IMR-90 (cell line): Measurements from ENCODE around the gene DGLUCY. TPM values are rescaled to one million over a fixed set of nuclear protein-coding genes. Genes with fewer than 3 reads are reported as not detected.

Source experiments
- ATAC-seq: fragments of 200-7000 bp; cut with Tn5 transposase; 2 replicates; pipeline ENCODE4 v1.9.1; 2020; ENCODE audit warnings: low read depth, mild to moderate bottlenecking, moderate library complexity
- BruUV-seq: library from RNA; stranded (reverse); fragments of 400-500 nt; replicated peaks from 2 replicates; lab custom pipeline; 2021; lab: Mats Ljungman, UMichigan
- CTCF ChIA-PET: fragments of 300-600 bp; formaldehyde crosslinking; extraction: SDS; loops from one replicate; lab custom pipeline; 2021; ENCODE audit warnings: antibody characterized with exemption; lab: Yijun Ruan, JAX
- POLR2A ChIA-PET: fragments of 300-600 bp; sonication (Branson Sonifier 250); formaldehyde crosslinking; loops from one replicate; lab custom pipeline; 2022; ENCODE audit warnings: antibody characterized with exemption; ENCODE audit not compliant: unreplicated experiment; lab: Charles Lee
- DNase-seq: peaks from one replicate; pipeline ENCODE4 v3.0.0; 2013
- H2AFZ ChIP-seq: replicated peaks from 2 replicates; pipeline ENCODE3; 2013; ENCODE audit warnings: low read length, mild to moderate bottlenecking; ENCODE audit not compliant: poor library complexity
- H2AK5ac ChIP-seq: 2 replicates; pipeline ENCODE4 v1.6.1; 2013; ENCODE audit warnings: low read depth, low read length, inconsistent platforms
- H2AK9ac ChIP-seq: replicated peaks from 2 replicates; pipeline ENCODE3; 2013; ENCODE audit warnings: mild to moderate bottlenecking, low read depth, low read length, moderate library complexity; ENCODE audit not compliant: poor library complexity
- H2BK120ac ChIP-seq: 2 replicates; pipeline ENCODE4 v1.6.1; 2013; ENCODE audit warnings: low read depth, low read length, inconsistent platforms
- H2BK15ac ChIP-seq: 3 replicates; pipeline ENCODE4 v1.6.1; 2013; ENCODE audit warnings: low read depth, low read length, inconsistent platforms
- H2BK20ac ChIP-seq: 2 replicates; pipeline ENCODE4 v1.6.1; 2013; ENCODE audit warnings: low read depth, mild to moderate bottlenecking, inconsistent platforms, low read length, moderate library complexity
- H2BK5ac ChIP-seq: 2 replicates; pipeline ENCODE4 v1.6.1; 2013; ENCODE audit warnings: mild to moderate bottlenecking, low read depth, low read length, inconsistent platforms; ENCODE audit not compliant: poor library complexity, severe bottlenecking
- H3K14ac ChIP-seq: replicated peaks from 2 replicates; pipeline ENCODE4 v1.6.1; 2013; ENCODE audit warnings: low read depth, low read length, inconsistent platforms
- H3K18ac ChIP-seq: 2 replicates; pipeline ENCODE4 v1.6.1; 2013; ENCODE audit warnings: low read depth, low read length, control low read depth
- H3K23ac ChIP-seq: 2 replicates; pipeline ENCODE4 v1.6.1; 2013; ENCODE audit warnings: low read depth, low read length, inconsistent platforms
- H3K27ac ChIP-seq: 2 replicates; pipeline ENCODE4 v1.5.1; 2013; ENCODE audit warnings: mild to moderate bottlenecking, control low read depth, low read length; ENCODE audit not compliant: insufficient read depth
- H3K27me3 ChIP-seq: 2 replicates; pipeline ENCODE4 v1.6.1; 2013; ENCODE audit warnings: low read length; ENCODE audit not compliant: control insufficient read depth, insufficient read depth
- H3K36me3 ChIP-seq: 2 replicates; pipeline ENCODE4 v1.6.1; 2013; ENCODE audit warnings: low read length, mixed read lengths; ENCODE audit not compliant: control insufficient read depth, insufficient read depth
- H3K4ac ChIP-seq: 2 replicates; pipeline ENCODE4 v1.6.1; 2013; ENCODE audit warnings: low read depth, low read length, inconsistent platforms
- H3K4me1 ChIP-seq: 2 replicates; pipeline ENCODE4 v1.6.1; 2013; ENCODE audit warnings: low read length, mixed read lengths; ENCODE audit not compliant: control insufficient read depth, insufficient read depth
- H3K4me2 ChIP-seq: 2 replicates; pipeline ENCODE4 v1.6.1; 2013; ENCODE audit warnings: low read depth, mild to moderate bottlenecking, control low read depth, low read length, moderate library complexity
- H3K4me3 ChIP-seq: 2 replicates; pipeline ENCODE4 v1.5.1; 2013; ENCODE audit warnings: low read depth, mild to moderate bottlenecking, control low read depth, low read length, moderate library complexity; ENCODE audit not compliant: insufficient read depth
- H3K56ac ChIP-seq: 2 replicates; pipeline ENCODE4 v1.6.1; 2013; ENCODE audit warnings: low read length, inconsistent platforms; ENCODE audit not compliant: insufficient read depth; ENCODE audit errors: extremely low read depth
- H3K79me1 ChIP-seq, 2 experiments: 2 replicates each; pipeline ENCODE4 v1.6.1; 2013; ENCODE audit warnings: low read length in 2 of 2, inconsistent platforms in 1 of 2, low read depth in 1 of 2
- H3K9ac ChIP-seq: 2 replicates; pipeline ENCODE4 v1.6.1; 2013; ENCODE audit warnings: low read depth, low read length, control low read depth
- H3K9me1 ChIP-seq: 2 replicates; pipeline ENCODE4 v1.6.1; 2013; ENCODE audit warnings: low read length, inconsistent platforms; ENCODE audit not compliant: insufficient read depth
- H3K9me3 ChIP-seq: 2 replicates; pipeline ENCODE4 v1.6.1; 2013; ENCODE audit warnings: low read length; ENCODE audit not compliant: control insufficient read depth, insufficient read depth
- H4K20me1 ChIP-seq: 2 replicates; pipeline ENCODE4 v1.6.1; 2013; ENCODE audit warnings: low read length, inconsistent platforms; ENCODE audit not compliant: insufficient read depth
- H4K5ac ChIP-seq: 2 replicates; pipeline ENCODE4 v1.6.1; 2013; ENCODE audit warnings: mild to moderate bottlenecking, low read depth, low read length, control low read depth
- H4K8ac ChIP-seq, 2 experiments: 2 replicates each; pipeline ENCODE4 v1.6.1; 2013; ENCODE audit warnings: low read depth in 2 of 2, low read length in 2 of 2, control low read depth in 1 of 2, inconsistent platforms in 1 of 2
- H4K91ac ChIP-seq: 2 replicates; pipeline ENCODE4 v1.6.1; 2013; ENCODE audit warnings: low read depth, low read length, inconsistent platforms; ENCODE audit not compliant: insufficient read depth
- BHLHE40 ChIP-seq: fragments of 150-350 bp; IDR thresholded peaks from 2 replicates; pipeline ENCODE4 v1.6.1; 2016; ENCODE audit warnings: mild to moderate bottlenecking, low read depth, low read length
- CEBPB ChIP-seq: IDR thresholded peaks from 2 replicates; pipeline ENCODE4 v1.6.1; 2012; ENCODE audit warnings: low read depth, low read length, improper control_type of control experiment
- CHD1 ChIP-seq: IDR thresholded peaks from 2 replicates; pipeline ENCODE4 v1.6.1; 2012; ENCODE audit warnings: low read depth, low read length, improper control_type of control experiment
- CTCF ChIP-seq: conservative IDR thresholded peaks from 2 replicates; pipeline ENCODE4 v1.5.1; 2012; ENCODE audit warnings: mild to moderate bottlenecking, low read depth, low read length, improper control_type of control experiment
- ELK1 ChIP-seq: fragments of 150-350 bp; IDR thresholded peaks from 2 replicates; pipeline ENCODE4 v1.6.1; 2016; ENCODE audit warnings: low read depth, mild to moderate bottlenecking, low read length, moderate library complexity, borderline replicate concordance
- FOS ChIP-seq: fragments of 150-350 bp; IDR thresholded peaks from 2 replicates; pipeline ENCODE4 v1.6.1; 2016; ENCODE audit warnings: low read depth, low read length
- MAFK ChIP-seq: IDR thresholded peaks from 2 replicates; pipeline ENCODE4 v1.6.1; 2012; ENCODE audit warnings: low read depth, low read length, improper control_type of control experiment
- MAZ ChIP-seq: IDR thresholded peaks from 2 replicates; pipeline ENCODE4 v1.6.1; 2012; ENCODE audit warnings: low read depth, mild to moderate bottlenecking, low read length, improper control_type of control experiment, moderate library complexity, borderline replicate concordance
- POLR2A ChIP-seq: IDR thresholded peaks from 2 replicates; pipeline ENCODE4 v1.6.1; 2012; ENCODE audit warnings: mild to moderate bottlenecking, low read depth, low read length
- RAD21 ChIP-seq: IDR thresholded peaks from 2 replicates; pipeline ENCODE4 v1.6.1; 2012; ENCODE audit warnings: low read length, improper control_type of control experiment
- RCOR1 ChIP-seq: IDR thresholded peaks from 2 replicates; pipeline ENCODE4 v1.6.1; 2012; ENCODE audit warnings: mild to moderate bottlenecking, low read length, improper control_type of control experiment; ENCODE audit not compliant: insufficient replicate concordance
- RFX5 ChIP-seq: IDR thresholded peaks from 2 replicates; pipeline ENCODE4 v1.8.0; 2012; ENCODE audit warnings: low read depth, mild to moderate bottlenecking, low read length, moderate library complexity
- SMC3 ChIP-seq: fragments of 150-350 bp; IDR thresholded peaks from 2 replicates; pipeline ENCODE4 v1.6.1; 2016; ENCODE audit warnings: low read depth, mild to moderate bottlenecking, antibody characterized with exemption, low read length, moderate library complexity
- USF2 ChIP-seq: fragments of 150-350 bp; IDR thresholded peaks from 2 replicates; pipeline ENCODE4 v1.6.1; 2017; ENCODE audit warnings: mild to moderate bottlenecking, antibody characterized with exemption, low read length, low read depth
- WGBS, 2 experiments: methylation state at CpG; one replicate each; pipeline versions ENCODE4 v1.1.5 to v1.1.7; 2013; ENCODE audit warnings: missing lambda C conversion rate in 2 of 2; ENCODE audit not compliant: insufficient read length in 1 of 2; ENCODE audit errors: extremely low coverage in 2 of 2; 5-methylcytosine and 5-hydroxymethylcytosine counted together
- dilution Hi-C: fragments of 300-500 bp; cut with HindIII; formaldehyde crosslinking; loops from one replicate; pipeline ENCODE4 v1.14.3; 2018; ENCODE audit warnings: low sequenced_read_pairs; ENCODE audit not compliant: unreplicated experiment
- in situ Hi-C: fragments of 300-500 bp; cut with MboI; formaldehyde crosslinking; loops from 3 replicates; pipeline ENCODE4 v1.14.3; 2019; ENCODE audit warnings: low sequenced_read_pairs, inconsistent platforms, mixed read lengths
- intact Hi-C: fragments of 100-400 bp; cut with micrococcal nuclease; formaldehyde crosslinking; loops from 2 replicates; pipeline ENCODE4 v1.10.0; 2022
- polyA plus RNA-seq, 3 experiments: library from polyadenylated mRNA; depleted of rRNA; stranded (reverse); fragments of >200 nt; gene quantifications; 2 replicates each; pipeline ENCODE4 v1.2.3, GENCODE V29; 2012; ENCODE audit warnings: low replicate concordance in 1 of 3
- total RNA-seq: library from RNA; depleted of rRNA; stranded (reverse); fragments of >200 nt; gene quantifications from 2 replicates; pipeline ENCODE4 v1.2.3, GENCODE V29; 2012

DGLUCY gene
- total and polyA plus RNA-seq, 2 of the 4 experiments (the other 2 are of a cell fraction) = 8.5 to 13.3 TPM

- intact Hi-C loops = loop anchor here (10.0 kb wide), 2 partner anchors 451 to 871 kb away; no protein-coding TSS in a partner anchor
- ChIA-PET POLR2A (no interaction called here), CTCF (interaction anchor here (0.8 to 6.5 kb wide), 6 partner anchors 69 to 276 kb away, joined by 4 to 82 read pairs (median 12); partner anchors contain the start of gene GPR68)
- Histone ChIP-seq H4K20me1 (no peaks in the 10 kb centered on the region), H3K18ac (no peak overlapping the region), H3K9me3 (no peaks in the 10 kb centered on the region), H3K14ac (no peak overlapping the region), H3K27me3 (no peaks in the 10 kb centered on the region), H3K9ac (no peak overlapping the region), H3K56ac (no peak overlapping the region), H3K4me3 (no peak overlapping the region), H3K4me1 (peaks cover 3% of the 10 kb centered on the region; the same call in 1 of the 2 replicates), H3K79me1 (no peaks in the 10 kb centered on the region), H4K91ac (no peak overlapping the region), H2BK5ac (no peak overlapping the region), H3K27ac (no peak overlapping the region), H2AK5ac (no peak overlapping the region), H2AFZ (no peak overlapping the region), H2BK120ac (no peak overlapping the region), H2BK20ac (no peak overlapping the region), H3K4me2 (no peak overlapping the region), H3K4ac (no peak overlapping the region), H2BK15ac (no peak overlapping the region), H3K23ac (no peak overlapping the region), H2AK9ac (no peak overlapping the region), H4K5ac (no peak overlapping the region), H4K8ac (no peak overlapping the region), H3K9me1 (no peaks in the 10 kb centered on the region), H3K36me3 (no peaks in the 10 kb centered on the region)
- BruUV-seq = no TSS peak
- in situ Hi-C loops = loop anchor here (5.0 kb wide), 1 partner anchor 107 kb away; no protein-coding TSS in a partner anchor
- DNase-seq = no peak
- ATAC-seq = no peak
- dilution Hi-C loops = no loop called here
- WGBS, 2 experiments = no CpG with 5 or more reads among the region's 10 CpGs
- TF ChIP-seq RAD21 = no peak
- TF ChIP-seq CTCF = no peak
- no peak for TF ChIP-seq RFX5
- TF ChIP-seq USF2 = no peak
- no peak for TF ChIP-seq POLR2A
- no peak for TF ChIP-seq MAFK
- no peak for TF ChIP-seq CEBPB
- no peak for TF ChIP-seq CHD1
- TF ChIP-seq RCOR1 = no peak
- no peak for TF ChIP-seq FOS
- no peak for TF ChIP-seq ELK1
- TF ChIP-seq MAZ = no peak
- no peak for TF ChIP-seq SMC3
- TF ChIP-seq BHLHE40 = no peak
These were observed 61.7 kb downstream of the DGLUCY start for GRCh38 chr14:91175291-91176201.
